A204.1 (cell line): ENCODE data around the gene CNNM3.
"Not testable (repeated sequence)": the region's sequence is repeated elsewhere in the genome, so short reads cannot be mapped to it uniquely, and the experiment has no call there.

ENCODE experiments used
- FAIRE-seq: peaks from 2 replicates; lab custom pipeline; 2012; peaks lifted over from hg19 to GRCh38; lab: Jason Lieb, UNC

CNNM3 gene

GRCh38 chr2:96799623-96799935, 16.5 kb upstream of the CNNM3 start:
- no peak for FAIRE-seq

- FAIRE-seq: no peak
Observed at GRCh38 chr2:96800061-96801004, 15.7 kb upstream of the CNNM3 start.

- FAIRE-seq: no peak
Observed at GRCh38 chr2:96801005-96801785, 14.9 kb upstream of the CNNM3 start.

GRCh38 chr2:96801786-96802595, 14.1 kb upstream of the CNNM3 start:
- no peak for FAIRE-seq

- no peak for FAIRE-seq
Observed at GRCh38 chr2:96802721-96803120, 13.3 kb upstream of the CNNM3 start.

GRCh38 chr2:96804986-96805385, 11.1 kb upstream of the CNNM3 start:
- FAIRE-seq: no peak

GRCh38 chr2:96805946-96806345, 10.1 kb upstream of the CNNM3 start:
- not testable (repeated sequence) for FAIRE-seq

- FAIRE-seq: no peak
Observed at GRCh38 chr2:96806468-96807126, 9.5 kb upstream of the CNNM3 start.

- FAIRE-seq: no peak
Observed at GRCh38 chr2:96807127-96807471, 9.0 kb upstream of the CNNM3 start.

- FAIRE-seq: no peak
Observed at GRCh38 chr2:96808176-96808837, 7.8 kb upstream of the CNNM3 start.

- FAIRE-seq: no peak
Observed at GRCh38 chr2:96809216-96809882, 6.7 kb upstream of the CNNM3 start.

GRCh38 chr2:96809951-96810782, 5.9 kb upstream of the CNNM3 start:
- no peak for FAIRE-seq

GRCh38 chr2:96810783-96811192, 5.3 kb upstream of the CNNM3 start:
- no peak for FAIRE-seq

GRCh38 chr2:96811917-96812316, 4.2 kb upstream of the CNNM3 start:
- no peak for FAIRE-seq

GRCh38 chr2:96813656-96814055, 2.4 kb upstream of the CNNM3 start:
- no peak for FAIRE-seq

- no peak for FAIRE-seq
Observed at GRCh38 chr2:96815326-96816126, 542 bp upstream of the CNNM3 start.

- FAIRE-seq: no peak
Observed at GRCh38 chr2:96816836-96817702, 1.0 kb downstream of the CNNM3 start.

- no peak for FAIRE-seq
Observed at GRCh38 chr2:96817882-96818281, 1.8 kb downstream of the CNNM3 start.
